Thoracic aorta (tissue), 2 donors: ENCODE results near the gene RALGAPA2. TPM values are rescaled to one million over a fixed set of nuclear protein-coding genes. Genes with fewer than 3 reads are reported as not detected.

Source experiments
- ATAC-seq: fragments of 150-250 bp; one replicate; pipeline ENCODE4 v1.8.0; 2017; ENCODE audit warnings: low read depth; ENCODE audit not compliant: insufficient number of reproducible peaks, low FRiP score
- DNase-seq: peaks from one replicate; pipeline ENCODE4 v3.0.0-alpha.2; 2020; ENCODE audit warnings: low spot score
- H3K27ac ChIP-seq, 2 donors: fragments of 200-600 bp; sonication (generic); 1 replicate in 1 of 2; 2 replicates in 1 of 2; pipeline ENCODE4 v1.5.1; 2016; ENCODE audit warnings: mild to moderate bottlenecking in 2 of 2, moderate library complexity in 2 of 2
- H3K27me3 ChIP-seq: fragments of 200-600 bp; sonication (generic); replicated peaks from 2 replicates; pipeline ENCODE4 v1.6.0; 2016; ENCODE audit warnings: mild to moderate bottlenecking; ENCODE audit not compliant: insufficient read depth
- H3K36me3 ChIP-seq: fragments of 200-600 bp; sonication (generic); one replicate; pipeline ENCODE4 v1.5.1; 2016
- H3K4me1 ChIP-seq, 2 donors: fragments of 200-600 bp; sonication (generic); 1 replicate in 1 of 2; 2 replicates in 1 of 2; pipeline versions ENCODE4 v1.5.1 to v1.6.0; 2016; ENCODE audit warnings: low read depth in 2 of 2, mild to moderate bottlenecking in 1 of 2; ENCODE audit not compliant: control insufficient read depth in 1 of 2
- H3K4me3 ChIP-seq: fragments of 200-600 bp; sonication (generic); 2 replicates; pipeline ENCODE4 v1.5.1; 2016; ENCODE audit warnings: mild to moderate bottlenecking
- H3K9me3 ChIP-seq: fragments of 200-600 bp; sonication (generic); 2 replicates; pipeline ENCODE4 v1.5.1; 2016
- total RNA-seq, 2 donors: library from RNA; depleted of rRNA; stranded (reverse); fragments of >200 nt; gene quantifications; one replicate each; pipeline versions ENCODE4 v1.1.0 to v1.2.3, GENCODE V29; 2016
- TF ChIP-seq, protein P1 (sequence below): fragments of 200-600 bp; sonication (generic); IDR thresholded peaks from one replicate; pipeline ENCODE4 v1.5.1; 2019; ENCODE audit warnings: antibody characterized with exemption

The RALGAPA2 gene
- total RNA-seq, 2 donors from 2014 or later, result 20.3 to 48.3 TPM

DNA sequence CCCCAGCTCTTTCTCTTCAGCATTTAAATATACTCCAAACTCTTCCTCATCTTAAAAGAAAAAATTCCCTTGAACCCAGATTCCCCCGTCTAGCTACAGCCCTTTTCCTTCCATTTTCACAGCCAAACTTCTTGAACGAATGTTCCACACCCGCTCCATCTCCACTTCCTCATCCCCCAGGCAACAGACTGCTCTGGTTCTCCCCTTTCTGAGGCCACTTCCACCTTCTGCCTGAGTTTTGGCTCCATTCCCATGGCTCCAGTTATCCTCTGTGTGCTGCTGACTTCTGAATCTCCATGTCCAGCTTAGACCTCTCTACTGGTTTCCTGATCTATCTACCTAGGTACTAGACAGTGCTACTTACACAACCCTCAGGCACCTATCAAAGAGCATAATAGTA is 106.4 kb downstream of the RALGAPA2 start:
- DNase-seq, result no peak
- Histone ChIP-seq H3K9me3 (no peaks in the 10 kb centered on the region), H3K4me1 (no peaks in the 10 kb centered on the region), H3K27ac (no peak overlapping the region), H3K36me3 (no peaks in the 10 kb centered on the region), H3K4me3 (no peak overlapping the region), H3K27me3 (no peaks in the 10 kb centered on the region)
- TF ChIP-seq, protein P1, sequence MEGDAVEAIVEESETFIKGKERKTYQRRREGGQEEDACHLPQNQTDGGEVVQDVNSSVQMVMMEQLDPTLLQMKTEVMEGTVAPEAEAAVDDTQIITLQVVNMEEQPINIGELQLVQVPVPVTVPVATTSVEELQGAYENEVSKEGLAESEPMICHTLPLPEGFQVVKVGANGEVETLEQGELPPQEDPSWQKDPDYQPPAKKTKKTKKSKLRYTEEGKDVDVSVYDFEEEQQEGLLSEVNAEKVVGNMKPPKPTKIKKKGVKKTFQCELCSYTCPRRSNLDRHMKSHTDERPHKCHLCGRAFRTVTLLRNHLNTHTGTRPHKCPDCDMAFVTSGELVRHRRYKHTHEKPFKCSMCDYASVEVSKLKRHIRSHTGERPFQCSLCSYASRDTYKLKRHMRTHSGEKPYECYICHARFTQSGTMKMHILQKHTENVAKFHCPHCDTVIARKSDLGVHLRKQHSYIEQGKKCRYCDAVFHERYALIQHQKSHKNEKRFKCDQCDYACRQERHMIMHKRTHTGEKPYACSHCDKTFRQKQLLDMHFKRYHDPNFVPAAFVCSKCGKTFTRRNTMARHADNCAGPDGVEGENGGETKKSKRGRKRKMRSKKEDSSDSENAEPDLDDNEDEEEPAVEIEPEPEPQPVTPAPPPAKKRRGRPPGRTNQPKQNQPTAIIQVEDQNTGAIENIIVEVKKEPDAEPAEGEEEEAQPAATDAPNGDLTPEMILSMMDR, result no peak
- no peak for ATAC-seq

DNA sequence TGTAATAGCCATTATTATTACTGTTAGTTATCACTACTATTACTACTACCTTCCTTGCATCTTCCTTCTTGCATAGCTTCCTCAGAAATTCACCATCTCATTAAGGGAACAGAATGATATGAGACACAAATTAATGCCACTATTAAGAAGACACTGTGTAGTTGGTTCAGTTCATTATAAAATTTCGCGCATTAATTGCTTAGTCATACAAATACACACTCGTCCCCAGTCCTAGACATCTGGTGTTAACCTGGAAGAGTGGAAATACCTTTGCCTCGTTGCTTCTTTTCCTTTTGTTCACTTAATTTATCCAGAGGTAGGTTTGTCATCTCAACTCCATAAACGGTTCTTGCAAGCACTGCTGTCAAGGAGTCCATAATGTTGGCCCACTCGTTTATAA is 107.5 kb downstream of the RALGAPA2 start:
- Histone ChIP-seq H3K9me3 (no peaks in the 10 kb centered on the region), H3K4me3 (no peak overlapping the region), H3K27me3 (no peaks in the 10 kb centered on the region), H3K4me1 (no peaks in the 10 kb centered on the region), H3K27ac (no peak overlapping the region), H3K36me3 (no peaks in the 10 kb centered on the region)
- TF ChIP-seq, protein P1, result no peak
- no peak for DNase-seq
- no peak for ATAC-seq

GRCh38 chr20:20604357-20604756 is 108.1 kb downstream of the RALGAPA2 start:
- no peak for DNase-seq
- Histone ChIP-seq H3K27ac (no peak overlapping the region), H3K27me3 (no peaks in the 10 kb centered on the region), H3K4me1 (no peaks in the 10 kb centered on the region), H3K9me3 (no peaks in the 10 kb centered on the region), H3K36me3 (no peaks in the 10 kb centered on the region), H3K4me3 (no peak overlapping the region)
- no peak for ATAC-seq
- TF ChIP-seq, protein P1, result no peak

GRCh38 chr20:20603339-20603990 is 109.0 kb downstream of the RALGAPA2 start:
- Histone ChIP-seq H3K4me3 (no peak overlapping the region), H3K27me3 (no peaks in the 10 kb centered on the region), H3K27ac (no peak overlapping the region), H3K9me3 (no peaks in the 10 kb centered on the region), H3K4me1 (no peaks in the 10 kb centered on the region), H3K36me3 (no peaks in the 10 kb centered on the region)
- TF ChIP-seq, protein P1, result no peak
- ATAC-seq (no peak), DNase-seq (no peak)

DNA sequence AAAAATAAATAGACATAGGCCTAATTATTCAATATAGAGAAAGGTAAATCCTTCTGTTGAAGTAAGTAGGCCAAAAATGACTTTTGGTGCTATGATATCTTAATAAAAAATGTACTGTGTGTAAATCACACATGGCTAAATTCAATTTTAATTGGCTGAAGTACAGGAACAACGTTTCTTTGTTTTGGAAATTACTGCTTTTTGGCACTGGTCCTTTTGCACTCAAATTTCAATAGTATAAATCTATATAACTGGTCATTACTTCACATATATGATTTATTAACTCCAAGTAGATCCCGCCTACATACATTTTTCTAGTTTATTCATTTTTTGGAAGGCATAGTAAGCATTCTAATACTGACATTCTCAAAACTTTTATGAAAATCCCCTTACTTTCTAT is 114.5 kb downstream of the RALGAPA2 start:
- Histone ChIP-seq H3K27ac (no peak overlapping the region), H3K4me1 (no peaks in the 10 kb centered on the region), H3K4me3 (no peak overlapping the region), H3K36me3 (no peaks in the 10 kb centered on the region), H3K9me3 (no peaks in the 10 kb centered on the region), H3K27me3 (no peaks in the 10 kb centered on the region)
- TF ChIP-seq, protein P1, result no peak
- DNase-seq, result no peak
- ATAC-seq, result no peak
